HG03469 (cell line): ENCODE results near the gene MTURN.
A peak's percentile ranks its signal among the peaks of the same experiment; 100 is the strongest.
"Not testable (repeated sequence)": the region's sequence is repeated elsewhere in the genome, so short reads cannot be mapped to it uniquely, and the experiment has no call there.

ENCODE experiments used
- ATAC-seq: cut with Tn5 transposase; IDR thresholded peaks from one replicate; pipeline ENCODE4 v1.9.1; 2021; ENCODE audit warnings: mild to moderate bottlenecking, moderate library complexity, moderate number of reproducible peaks; ENCODE audit not compliant: unreplicated experiment

MTURN gene

GRCh38 chr7:30134611-30135300, at the start of gene MTURN:
Gene MTURN (plus strand): TSS chr7:30134986. CDS start chr7:30135137, 151 bp downstream.
- peak; percentile 79 for ATAC-seq

GRCh38 chr7:30086529-30086928, 48.3 kb upstream of the MTURN start:
- no peak for ATAC-seq

GRCh38 chr7:30087371-30087770, 47.4 kb upstream of the MTURN start:
- no peak for ATAC-seq

GRCh38 chr7:30088362-30088761, 46.4 kb upstream of the MTURN start:
- ATAC-seq, result no peak

- ATAC-seq, result no peak
Observed at GRCh38 chr7:30090111-30090510, 44.7 kb upstream of the MTURN start.

GRCh38 chr7:30091491-30091912, 43.3 kb upstream of the MTURN start:
- ATAC-seq, result no peak

- ATAC-seq, result no peak
Observed at GRCh38 chr7:30091987-30092386, 42.8 kb upstream of the MTURN start.

GRCh38 chr7:30093420-30093952, 41.3 kb upstream of the MTURN start:
- no peak for ATAC-seq

- not testable (repeated sequence) for ATAC-seq
Observed at GRCh38 chr7:30098599-30098998, 36.2 kb upstream of the MTURN start.

- no peak for ATAC-seq
Observed at GRCh38 chr7:30102281-30102680, 32.5 kb upstream of the MTURN start.

- no peak for ATAC-seq
Observed at GRCh38 chr7:30104157-30104556, 30.6 kb upstream of the MTURN start.

- ATAC-seq, result no peak
Observed at GRCh38 chr7:30112103-30112713, 22.6 kb upstream of the MTURN start.

- no peak for ATAC-seq
Observed at GRCh38 chr7:30113144-30113543, 21.6 kb upstream of the MTURN start.

GRCh38 chr7:30114536-30115238, 20.1 kb upstream of the MTURN start:
- ATAC-seq, result no peak

GRCh38 chr7:30115709-30116297, 19.0 kb upstream of the MTURN start:
- no peak for ATAC-seq

GRCh38 chr7:30116771-30117170, 18.0 kb upstream of the MTURN start:
- no peak for ATAC-seq

- ATAC-seq, result no peak
Observed at GRCh38 chr7:30117896-30118295, 16.9 kb upstream of the MTURN start.

GRCh38 chr7:30119890-30120577, 14.8 kb upstream of the MTURN start:
- no peak for ATAC-seq

GRCh38 chr7:30133736-30134610, 813 bp upstream of the MTURN start:
- no peak for ATAC-seq
